ENCODE data around the gene TM4SF20.
"Not testable (repeated sequence)": the region's sequence is repeated elsewhere in the genome, so short reads cannot be mapped to it uniquely, and the experiment has no call there.

The TM4SF20 gene

GRCh38 chr2:227367427-227367795, 11.7 kb downstream of the TM4SF20 start:
- no peak for DNase-seq (ENCODE audit: low read depth)

GRCh38 chr2:227366769-227367426, 12.2 kb downstream of the TM4SF20 start:
- no peak for DNase-seq (ENCODE audit: low read depth)

- DNase-seq (ENCODE audit: low read depth), result no peak
Observed at GRCh38 chr2:227365833-227366232, 13.3 kb downstream of the TM4SF20 start.

- not testable (repeated sequence) for DNase-seq (ENCODE audit: low read depth)
Observed at GRCh38 chr2:227364585-227365263, 14.4 kb downstream of the TM4SF20 start.

GRCh38 chr2:227363756-227364155, 15.3 kb downstream of the TM4SF20 start:
- no peak for DNase-seq (ENCODE audit: low read depth)

GRCh38 chr2:227360351-227360750, 18.8 kb downstream of the TM4SF20 start:
- no peak for DNase-seq (ENCODE audit: low read depth)

GRCh38 chr2:227351639-227352038, 27.5 kb downstream of the TM4SF20 start:
- DNase-seq (ENCODE audit: low read depth), result no peak

- DNase-seq (ENCODE audit: low read depth), result no peak
Observed at GRCh38 chr2:227349989-227350612, 29.0 kb downstream of the TM4SF20 start.

GRCh38 chr2:227348324-227348723, 30.8 kb downstream of the TM4SF20 start:
- DNase-seq (ENCODE audit: low read depth), result no peak

GRCh38 chr2:227347117-227347516, 32.0 kb downstream of the TM4SF20 start:
- DNase-seq (ENCODE audit: low read depth), result no peak

- DNase-seq (ENCODE audit: low read depth), result no peak
Observed at GRCh38 chr2:227344231-227344630, 34.9 kb downstream of the TM4SF20 start.

GRCh38 chr2:227341553-227341952, 37.6 kb downstream of the TM4SF20 start:
- DNase-seq (ENCODE audit: low read depth), result no peak

- DNase-seq (ENCODE audit: low read depth), result no peak
Observed at GRCh38 chr2:227340106-227340505, 39.0 kb downstream of the TM4SF20 start.

GRCh38 chr2:227339098-227339599, 40.0 kb downstream of the TM4SF20 start:
- DNase-seq (ENCODE audit: low read depth), result no peak

- no peak for DNase-seq (ENCODE audit: low read depth)
Observed at GRCh38 chr2:227337442-227337841, 41.7 kb downstream of the TM4SF20 start.

- no peak for DNase-seq (ENCODE audit: low read depth)
Observed at GRCh38 chr2:227335713-227336112, 43.4 kb downstream of the TM4SF20 start.

GRCh38 chr2:227326783-227327182, 52.3 kb downstream of the TM4SF20 start:
- no peak for DNase-seq (ENCODE audit: low read depth)

GRCh38 chr2:227325839-227326195, 53.3 kb downstream of the TM4SF20 start:
- DNase-seq (ENCODE audit: low read depth), result no peak

- DNase-seq (ENCODE audit: low read depth), result peak; percentile 77
Observed at GRCh38 chr2:227324995-227325838, 53.9 kb downstream of the TM4SF20 start, which contains the start of gene MFF. Gene MFF, plus strand, starts transcription at chr2:227325251. Its CDS starts 5,415 bp downstream, at chr2:227330666.

GRCh38 chr2:227324642-227324994, 54.5 kb downstream of the TM4SF20 start:
- DNase-seq (ENCODE audit: low read depth), result no peak

- DNase-seq (ENCODE audit: low read depth), result no peak
Observed at GRCh38 chr2:227323818-227324217, 55.3 kb downstream of the TM4SF20 start.

- no peak for DNase-seq (ENCODE audit: low read depth)
Observed at GRCh38 chr2:227322530-227323205, 56.4 kb downstream of the TM4SF20 start.

All from stimulated activated CD8-positive, alpha-beta memory T cell treated with anti-CD3 and anti-CD28 coated beads, Interleukin-15, amount 100 ng/mL, for 24 hours (primary cell).